Gastroesophageal sphincter (tissue), 4 donors: ENCODE measurements around the gene VGLL1. TPM values are rescaled to one million over a fixed set of nuclear protein-coding genes. Genes with fewer than 3 reads are reported as not detected.

Experiments
- ATAC-seq: fragments of 150-250 bp; one replicate; pipeline ENCODE4 v1.9.1; 2016; ENCODE audit warnings: mild to moderate bottlenecking, moderate library complexity
- H3K27ac ChIP-seq, 4 donors: fragments of 200-600 bp; sonication (generic) in 3 of 4; 1 replicate in 3 of 4; 2 replicates in 1 of 4; pipeline ENCODE4 v1.5.1; 2016 to 2019
- H3K27me3 ChIP-seq: fragments of 200-600 bp; sonication (generic); one replicate; pipeline ENCODE4 v1.5.1; 2019
- H3K36me3 ChIP-seq, 2 donors: fragments of 200-600 bp; sonication (generic); one replicate each; pipeline ENCODE4 v1.5.1; 2019; ENCODE audit warnings: control low read depth in 1 of 2
- H3K4me1 ChIP-seq, 3 donors: fragments of 200-600 bp; sonication (generic); 1 replicate in 2 of 3; 2 replicates in 1 of 3; pipeline ENCODE4 v1.5.1; 2016 to 2019; ENCODE audit warnings: control low read depth in 2 of 3
- H3K4me3 ChIP-seq, 2 donors: fragments of 200-600 bp; sonication (generic); one replicate each; pipeline ENCODE4 v1.5.1; 2019; ENCODE audit warnings: mild to moderate bottlenecking in 1 of 2, moderate library complexity in 1 of 2
- H3K9me3 ChIP-seq, 3 donors: fragments of 200-600 bp; sonication (generic); one replicate each; pipeline ENCODE4 v1.5.1; 2017 to 2019; ENCODE audit warnings: control low read depth in 2 of 3
- EP300 ChIP-seq: sonication (generic); formaldehyde crosslinking; IDR thresholded peaks from one replicate; pipeline ENCODE4 v1.6.1; 2017; ENCODE audit warnings: antibody characterized with exemption, mild to moderate bottlenecking
- POLR2A ChIP-seq, 2 donors: fragments of 450-650 bp; IDR thresholded peaks; one replicate each; pipeline ENCODE4 v1.6.1; 2017; ENCODE audit warnings: antibody characterized with exemption in 2 of 2, mild to moderate bottlenecking in 2 of 2, moderate library complexity in 1 of 2
- POLR2AphosphoS5 ChIP-seq: sonication (generic); formaldehyde crosslinking; IDR thresholded peaks from one replicate; pipeline ENCODE4 v1.6.1; 2017; ENCODE audit warnings: antibody characterized with exemption
- WGBS, 2 donors: methylation state at CpG; one replicate each; pipeline ENCODE4 v1.1.5; 2018; ENCODE audit warnings: low coverage in 1 of 2; 5-methylcytosine and 5-hydroxymethylcytosine counted together
- small RNA-seq, 4 donors: library from RNA; depleted of rRNA; stranded (forward); fragments of <200 nt; gene quantifications; one replicate each; pipeline ENCODE3, GENCODE V24; 2016
- total RNA-seq, 4 donors: library from RNA; depleted of rRNA; stranded (reverse); fragments of >200 nt; gene quantifications; one replicate each; pipeline ENCODE4 v1.1.0, GENCODE V29; 2016
- TF ChIP-seq, protein P1 (sequence below), 4 experiments: fragments of 200-600 bp in 2 of 4; fragments of 450-650 bp in 2 of 4; sonication (generic) in 1 of 4; IDR thresholded peaks; one replicate each; pipeline ENCODE4 v1.5.1; 2017 to 2019; ENCODE audit warnings: antibody characterized with exemption in 4 of 4, mild to moderate bottlenecking in 2 of 4, moderate library complexity in 2 of 4

The VGLL1 gene
- total RNA-seq, 4 donors from 2014 or later = 0.87 TPM; not detected in 3

DNA sequence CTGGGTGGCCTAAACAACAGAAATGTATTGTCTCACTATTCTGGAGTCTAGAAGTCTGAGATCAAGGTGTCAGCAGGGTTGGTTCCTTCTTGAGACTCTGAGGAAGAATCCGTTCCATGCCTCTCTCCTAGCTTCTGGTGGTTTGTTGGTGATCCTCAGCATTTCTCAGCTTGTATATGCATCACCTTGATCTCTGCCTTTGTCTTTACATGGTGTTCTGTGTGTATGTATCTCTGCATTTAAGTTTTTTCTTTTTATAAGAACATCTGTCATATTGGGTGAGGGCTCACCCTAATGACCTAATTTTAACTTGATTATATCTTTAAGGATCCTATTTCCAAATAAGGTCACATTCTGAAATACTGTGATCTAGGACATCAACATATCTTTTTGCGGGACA lies 65.3 kb downstream of the VGLL1 start:
- Histone ChIP-seq H3K4me1 (no peaks in the 10 kb centered on the region), H3K9me3 (no peaks in the 10 kb centered on the region), H3K27ac (no peak overlapping the region), H3K27me3 (no peaks in the 10 kb centered on the region), H3K36me3 (no peaks in the 10 kb centered on the region), H3K4me3 (no peak overlapping the region)
- 71 to 75% methylated on average over 1 to 2 of the region's 2 CpGs for WGBS, 2 donors
- ATAC-seq = no peak
- no peak for TF ChIP-seq POLR2A (IDR thresholded peaks at IDR 0.05)
- no peak for TF ChIP-seq EP300
- no peak for TF ChIP-seq POLR2AphosphoS5
- TF ChIP-seq, protein P1, sequence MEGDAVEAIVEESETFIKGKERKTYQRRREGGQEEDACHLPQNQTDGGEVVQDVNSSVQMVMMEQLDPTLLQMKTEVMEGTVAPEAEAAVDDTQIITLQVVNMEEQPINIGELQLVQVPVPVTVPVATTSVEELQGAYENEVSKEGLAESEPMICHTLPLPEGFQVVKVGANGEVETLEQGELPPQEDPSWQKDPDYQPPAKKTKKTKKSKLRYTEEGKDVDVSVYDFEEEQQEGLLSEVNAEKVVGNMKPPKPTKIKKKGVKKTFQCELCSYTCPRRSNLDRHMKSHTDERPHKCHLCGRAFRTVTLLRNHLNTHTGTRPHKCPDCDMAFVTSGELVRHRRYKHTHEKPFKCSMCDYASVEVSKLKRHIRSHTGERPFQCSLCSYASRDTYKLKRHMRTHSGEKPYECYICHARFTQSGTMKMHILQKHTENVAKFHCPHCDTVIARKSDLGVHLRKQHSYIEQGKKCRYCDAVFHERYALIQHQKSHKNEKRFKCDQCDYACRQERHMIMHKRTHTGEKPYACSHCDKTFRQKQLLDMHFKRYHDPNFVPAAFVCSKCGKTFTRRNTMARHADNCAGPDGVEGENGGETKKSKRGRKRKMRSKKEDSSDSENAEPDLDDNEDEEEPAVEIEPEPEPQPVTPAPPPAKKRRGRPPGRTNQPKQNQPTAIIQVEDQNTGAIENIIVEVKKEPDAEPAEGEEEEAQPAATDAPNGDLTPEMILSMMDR (IDR thresholded peaks at IDR 0.05) = no peak

DNA sequence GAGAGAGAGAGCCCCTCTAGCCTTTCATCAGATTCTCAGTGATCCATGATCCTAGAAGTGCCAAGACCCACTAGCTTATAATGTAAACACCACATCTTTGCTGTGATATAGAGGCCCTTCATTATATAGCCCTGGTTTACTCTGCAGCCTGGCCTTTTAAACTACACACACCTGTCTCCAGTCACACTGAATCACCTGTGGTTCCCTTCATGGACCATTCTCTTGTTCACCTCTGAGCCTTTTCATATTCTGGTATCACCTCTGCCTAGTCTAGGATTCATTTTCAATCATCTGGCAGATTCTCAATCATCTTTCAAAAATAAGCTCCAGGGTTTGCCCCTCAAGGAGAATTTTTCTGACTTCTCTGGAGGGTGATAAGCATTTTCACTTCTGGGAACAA lies 65.9 kb downstream of the VGLL1 start:
- Histone ChIP-seq H3K27me3 (no peaks in the 10 kb centered on the region), H3K4me1 (no peaks in the 10 kb centered on the region), H3K27ac (no peak overlapping the region), H3K36me3 (no peaks in the 10 kb centered on the region), H3K4me3 (no peak overlapping the region), H3K9me3 (no peaks in the 10 kb centered on the region)
- TF ChIP-seq POLR2A (IDR thresholded peaks at IDR 0.05) = no peak
- TF ChIP-seq EP300 = no peak
- TF ChIP-seq, protein P1 (IDR thresholded peaks at IDR 0.05) = no peak
- TF ChIP-seq POLR2AphosphoS5 = no peak
- no peak for ATAC-seq

DNA sequence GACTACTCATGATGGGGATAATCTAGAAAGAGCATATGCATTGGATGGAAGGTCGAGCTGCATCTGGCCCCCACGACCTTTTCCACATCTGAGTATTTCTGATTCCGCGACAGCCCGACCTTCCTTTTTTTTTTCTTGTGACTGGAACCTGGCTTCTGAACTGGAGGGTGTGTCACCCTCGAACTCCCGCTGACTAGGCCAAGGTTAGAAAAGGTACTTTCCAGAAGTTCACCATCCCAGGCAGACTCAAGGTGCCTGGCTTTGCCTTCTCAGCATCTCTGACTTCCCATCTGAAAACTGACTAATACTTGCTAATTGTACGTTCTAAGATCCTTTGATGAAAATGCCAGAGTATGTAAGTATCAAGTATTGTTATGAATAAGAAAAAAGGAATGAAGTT lies 66.6 kb downstream of the VGLL1 start:
- ATAC-seq = no peak
- TF ChIP-seq EP300 = no peak
- TF ChIP-seq POLR2AphosphoS5 = no peak
- TF ChIP-seq, protein P1 (IDR thresholded peaks at IDR 0.05) = no peak
- TF ChIP-seq POLR2A (IDR thresholded peaks at IDR 0.05) = no peak
- Histone ChIP-seq H3K27ac (no peak overlapping the region), H3K36me3 (no peaks in the 10 kb centered on the region), H3K4me1 (no peaks in the 10 kb centered on the region), H3K27me3 (no peaks in the 10 kb centered on the region), H3K9me3 (no peaks in the 10 kb centered on the region), H3K4me3 (no peak overlapping the region)
- WGBS, 2 donors = 80 to 92% methylated on average over 2 to 5 of the region's 8 CpGs

DNA sequence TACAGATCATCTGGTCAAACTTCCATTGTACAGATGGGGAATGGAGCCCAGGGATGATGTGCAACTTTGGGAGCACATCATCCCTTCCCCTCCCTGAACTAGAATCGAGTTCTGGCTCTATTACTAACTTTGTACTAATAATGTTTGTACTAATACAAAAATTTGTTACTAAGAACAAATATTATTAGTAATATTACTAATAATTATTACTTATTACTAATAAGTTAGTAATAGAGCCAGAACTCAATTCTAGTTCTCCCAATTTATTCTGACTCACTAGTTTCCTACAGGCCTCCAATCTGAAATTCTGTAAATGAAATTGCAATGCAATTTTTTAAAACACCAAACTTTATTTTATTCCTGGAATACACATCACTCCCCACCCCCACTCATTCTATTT lies 68.0 kb downstream of the VGLL1 start:
- Histone ChIP-seq H3K4me3 (no peak overlapping the region), H3K36me3 (no peaks in the 10 kb centered on the region), H3K4me1 (no peaks in the 10 kb centered on the region), H3K27ac (no peak overlapping the region), H3K27me3 (no peaks in the 10 kb centered on the region), H3K9me3 (no peaks in the 10 kb centered on the region)
- no peak for ATAC-seq
- TF ChIP-seq POLR2A (IDR thresholded peaks at IDR 0.05) = no peak
- TF ChIP-seq, protein P1 (IDR thresholded peaks at IDR 0.05) = no peak
- TF ChIP-seq EP300 = no peak
- TF ChIP-seq POLR2AphosphoS5 = no peak
- WGBS, 2 donors = 86% methylated on average over 1 of the region's 1 CpG; no CpG with 5 or more reads in 1 of the 2 donors

Small RNAs within 50 kb of the gene (small RNA-seq; reads per million reads assigned to genes)
- 0 reads per million in 4 donors for gene MIR934
- 0 reads per million in 4 donors for gene RF00019
- 0 reads per million in 4 donors for gene RNU6-320P

Other genes with a start within 250 kb of the VGLL1 start
- gene ADGRG4, start 231.3 kb upstream of the VGLL1 start, total RNA-seq = 1 to 10 TPM in 1 of 4 donors, under 1 TPM in 2, not detected in 1; 0.04 to 3.2 (median 0.16) TPM
- gene BRS3, start 44.3 kb upstream of the VGLL1 start, total RNA-seq = not detected
- 10 to 100 TPM; 62.1 to 76.5 (median 69.4) TPM for gene HTATSF1, start 34.6 kb upstream of the VGLL1 start, total RNA-seq
- under 1 TPM in 2 of 4 donors, not detected in 2; 0.15 to 0.40 TPM for gene CD40LG, start 115.9 kb downstream of the VGLL1 start, total RNA-seq
- 10 to 100 TPM; 14.2 to 18.5 (median 16.3) TPM for gene ARHGEF6, start 248.7 kb downstream of the VGLL1 start, total RNA-seq